H1 (cell line): ENCODE measurements around the gene TNN. TPM values are rescaled to one million over a fixed set of nuclear protein-coding genes. Genes with fewer than 3 reads are reported as not detected.

Experiments used
- BRCA1 ChIP-seq: IDR thresholded peaks from 2 replicates; pipeline ENCODE4 v1.6.1; 2012; ENCODE audit warnings: low read depth, low read length, improper control_type of control experiment
- polyA plus RNA-seq, 7 experiments: library from polyadenylated mRNA; depleted of rRNA in 3 of 7; stranded (reverse) in 5 of 7; unstranded in 2 of 7; fragments of >200 nt in 5 of 7; fragments of 200-250 nt in 2 of 7; gene quantifications; 1 replicate in 5 of 7; 2 replicates in 1 of 7; 4 replicates in 1 of 7; pipeline versions ENCODE4 v1.2.1 to v1.2.3, GENCODE V29; 2011 to 2013; ENCODE audit warnings: missing spikeins in 2 of 7, mixed read lengths in 2 of 7
- total RNA-seq: library from RNA; stranded (reverse); fragmentation: NEBNext Ultra II Directional; extraction: Animal tissue kit (Norgen Biotek cat#: 25700); gene quantifications from 2 replicates; pipeline ENCODE4 v1.2.1, GENCODE V29; 2021

TNN gene
- total and polyA plus RNA-seq, 2 of the 8 experiments (the other 6 are each of a cell fraction or from before 2014, with no cell fraction given) = 0.21 to 0.30 TPM

- TF ChIP-seq BRCA1 = no peak
Measured at GRCh38 chr1:175138579-175138978, 70.9 kb downstream of the TNN start (continued).
